GM11168 (cell line): Measurements from ENCODE around the gene URI1.

ENCODE experiments used
- in situ Hi-C: fragments of 300-500 bp; cut with MboI; formaldehyde crosslinking; loops from one replicate; pipeline ENCODE4 v1.12.0; 2022; ENCODE audit warnings: low sequenced_read_pairs; ENCODE audit not compliant: unreplicated experiment

URI1 gene

GRCh38 chr19:30049226-30049625, 107.2 kb downstream of the URI1 start:
- in situ Hi-C loops, result no loop called here

- in situ Hi-C loops, result no loop called here
Observed at GRCh38 chr19:30049846-30050667, 108.0 kb downstream of the URI1 start.

GRCh38 chr19:30052122-30053075, 110.4 kb downstream of the URI1 start:
- in situ Hi-C loops, result no loop called here

- in situ Hi-C loops, result no loop called here
Observed at GRCh38 chr19:30053558-30053957, 111.5 kb downstream of the URI1 start.

GRCh38 chr19:30054210-30054609, 112.2 kb downstream of the URI1 start:
- in situ Hi-C loops, result no loop called here

GRCh38 chr19:30056580-30056979, 114.5 kb downstream of the URI1 start:
- in situ Hi-C loops, result no loop called here

GRCh38 chr19:30059741-30060457, 117.9 kb downstream of the URI1 start:
- in situ Hi-C loops, result no loop called here

GRCh38 chr19:30060531-30061222, 118.6 kb downstream of the URI1 start:
- in situ Hi-C loops, result no loop called here

GRCh38 chr19:30061223-30062064, 119.4 kb downstream of the URI1 start:
- in situ Hi-C loops, result no loop called here

GRCh38 chr19:30062065-30062906, 120.2 kb downstream of the URI1 start:
- in situ Hi-C loops, result no loop called here

GRCh38 chr19:30062907-30063649, 121.0 kb downstream of the URI1 start:
- in situ Hi-C loops, result no loop called here

GRCh38 chr19:30063650-30064347, 121.8 kb downstream of the URI1 start:
- in situ Hi-C loops, result no loop called here

- in situ Hi-C loops, result no loop called here
Observed at GRCh38 chr19:30064348-30064699, 122.3 kb downstream of the URI1 start.

GRCh38 chr19:30064771-30065494, 122.9 kb downstream of the URI1 start:
- in situ Hi-C loops, result no loop called here

- in situ Hi-C loops, result no loop called here
Observed at GRCh38 chr19:30065680-30066606, 123.9 kb downstream of the URI1 start.
